ENCODE results near the gene KCNMA1. TPM values are rescaled to one million over a fixed set of nuclear protein-coding genes. Genes with fewer than 3 reads are reported as not detected.

KCNMA1 gene
- total RNA-seq, 4 donors from 2014 or later, result 4.6 to 10.5 (median 7.8) TPM

DNA sequence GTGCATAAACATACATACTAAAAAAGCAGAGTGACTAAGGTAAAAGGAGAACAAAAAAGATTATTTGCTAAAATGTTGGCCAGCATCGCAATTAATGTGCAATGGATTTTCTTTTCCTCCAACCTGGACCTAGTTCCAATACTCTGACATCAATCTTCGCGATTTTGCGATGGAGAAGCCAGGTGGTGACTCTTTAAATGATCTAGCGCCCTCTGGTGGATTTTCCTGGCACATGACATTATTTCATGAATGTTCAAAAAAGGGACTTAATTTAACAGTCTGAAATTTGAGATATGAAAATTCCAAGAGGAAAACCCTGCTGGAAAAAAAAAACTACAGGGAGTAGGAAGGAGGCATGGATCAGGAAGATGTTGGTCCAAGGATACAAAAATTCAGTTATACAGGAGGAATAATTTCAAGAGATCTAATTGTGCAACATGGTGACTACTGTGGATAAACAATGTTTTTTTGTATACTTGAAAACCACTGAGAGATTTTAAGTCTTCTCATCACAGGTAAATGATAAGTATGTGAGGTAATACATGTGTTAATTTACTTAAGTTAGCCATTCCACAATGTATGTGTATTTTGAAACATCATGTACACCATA is 4.3 kb upstream of the KCNMA1 start:
- DNase-seq (ENCODE audit: low spot score in 2 of 2), result no peak
- 0% methylated on average over 5 of the region's 5 CpGs for WGBS
- TF ChIP-seq, protein P1, sequence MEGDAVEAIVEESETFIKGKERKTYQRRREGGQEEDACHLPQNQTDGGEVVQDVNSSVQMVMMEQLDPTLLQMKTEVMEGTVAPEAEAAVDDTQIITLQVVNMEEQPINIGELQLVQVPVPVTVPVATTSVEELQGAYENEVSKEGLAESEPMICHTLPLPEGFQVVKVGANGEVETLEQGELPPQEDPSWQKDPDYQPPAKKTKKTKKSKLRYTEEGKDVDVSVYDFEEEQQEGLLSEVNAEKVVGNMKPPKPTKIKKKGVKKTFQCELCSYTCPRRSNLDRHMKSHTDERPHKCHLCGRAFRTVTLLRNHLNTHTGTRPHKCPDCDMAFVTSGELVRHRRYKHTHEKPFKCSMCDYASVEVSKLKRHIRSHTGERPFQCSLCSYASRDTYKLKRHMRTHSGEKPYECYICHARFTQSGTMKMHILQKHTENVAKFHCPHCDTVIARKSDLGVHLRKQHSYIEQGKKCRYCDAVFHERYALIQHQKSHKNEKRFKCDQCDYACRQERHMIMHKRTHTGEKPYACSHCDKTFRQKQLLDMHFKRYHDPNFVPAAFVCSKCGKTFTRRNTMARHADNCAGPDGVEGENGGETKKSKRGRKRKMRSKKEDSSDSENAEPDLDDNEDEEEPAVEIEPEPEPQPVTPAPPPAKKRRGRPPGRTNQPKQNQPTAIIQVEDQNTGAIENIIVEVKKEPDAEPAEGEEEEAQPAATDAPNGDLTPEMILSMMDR (IDR thresholded peaks at IDR 0.05), result peak; percentile 59 to 77
- no peak for TF ChIP-seq POLR2A (IDR thresholded peaks at IDR 0.05)
- no peaks in the 10 kb centered on the region for H3K36me3 ChIP-seq
- H3K4me1 ChIP-seq, result peaks cover 20% of the 10 kb centered on the region
- no peaks in the 10 kb centered on the region for H3K9me3 ChIP-seq
- H3K4me3 ChIP-seq, result no peak overlapping the region
- H3K27ac ChIP-seq, result no peak overlapping the region
- H3K27me3 ChIP-seq, result peaks cover 47% of the 10 kb centered on the region

DNA sequence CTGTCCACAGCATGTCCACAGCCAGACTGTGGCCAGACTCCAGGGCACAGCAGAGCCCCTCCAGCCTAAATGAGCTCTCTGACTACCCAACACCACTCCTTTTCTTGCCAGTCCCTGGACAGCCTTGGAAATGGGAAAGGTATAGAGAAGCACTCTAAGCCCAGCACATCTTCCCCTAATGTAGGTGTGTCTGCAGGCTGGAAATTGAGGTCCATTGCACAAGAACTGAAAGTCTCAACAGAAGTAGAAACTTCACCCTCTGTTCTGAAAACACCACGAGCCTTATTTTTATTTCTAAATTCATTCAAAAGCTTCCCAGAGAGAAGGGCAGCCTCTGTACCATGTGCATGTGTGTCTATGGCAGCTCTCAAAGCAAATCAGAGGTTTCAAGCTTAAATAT is 3.7 kb upstream of the KCNMA1 start:
- H3K4me3 ChIP-seq, result no peak overlapping the region
- WGBS, result 9% methylated on average over 1 of the region's 1 CpG
- H3K9me3 ChIP-seq, result no peaks in the 10 kb centered on the region
- TF ChIP-seq POLR2AphosphoS5 (IDR thresholded peaks at IDR 0.05) (no peak), POLR2A (IDR thresholded peaks at IDR 0.05) (no peak), EP300 (IDR thresholded peaks at IDR 0.05) (no peak)
- TF ChIP-seq, protein P1 (IDR thresholded peaks at IDR 0.05), result no peak
- H3K27me3 ChIP-seq, result peaks cover 48% of the 10 kb centered on the region
- DNase-seq (ENCODE audit: low spot score in 2 of 2), result no peak
- no peak overlapping the region for H3K27ac ChIP-seq
- H3K4me1 ChIP-seq, result peaks cover 25% of the 10 kb centered on the region
- H3K36me3 ChIP-seq, result no peaks in the 10 kb centered on the region

DNA sequence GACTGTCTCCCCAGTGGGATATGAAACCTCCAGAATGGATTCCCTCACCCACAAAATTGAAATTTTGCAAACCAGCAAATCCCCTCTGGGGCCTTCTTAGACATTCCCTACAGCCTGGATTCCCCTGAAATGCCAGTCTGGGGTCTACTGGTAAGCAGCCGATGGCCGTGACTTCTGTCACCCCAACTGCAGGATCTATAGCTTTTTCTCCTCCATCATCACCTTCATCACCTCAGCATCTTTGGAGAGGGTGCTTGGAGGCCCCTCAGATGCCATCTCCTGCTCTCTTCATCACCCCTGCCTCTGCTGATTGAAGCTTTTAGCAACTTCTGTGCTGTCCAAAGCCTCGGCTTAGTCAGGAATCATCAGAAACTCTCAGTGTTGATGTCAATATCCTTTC is 2.6 kb upstream of the KCNMA1 start:
- peaks cover 26% of the 10 kb centered on the region for H3K4me1 ChIP-seq
- DNase-seq (ENCODE audit: low spot score in 2 of 2), result no peak
- TF ChIP-seq EP300 (IDR thresholded peaks at IDR 0.05) (no peak), POLR2A (IDR thresholded peaks at IDR 0.05) (no peak), POLR2AphosphoS5 (IDR thresholded peaks at IDR 0.05) (no peak)
- TF ChIP-seq, protein P1 (IDR thresholded peaks at IDR 0.05), result no peak
- peaks cover 56% of the 10 kb centered on the region for H3K27me3 ChIP-seq
- H3K9me3 ChIP-seq, result no peaks in the 10 kb centered on the region
- 74% methylated on average over 3 of the region's 3 CpGs for WGBS
- H3K4me3 ChIP-seq, result no peak overlapping the region
- no peaks in the 10 kb centered on the region for H3K36me3 ChIP-seq
- no peak overlapping the region for H3K27ac ChIP-seq

DNA sequence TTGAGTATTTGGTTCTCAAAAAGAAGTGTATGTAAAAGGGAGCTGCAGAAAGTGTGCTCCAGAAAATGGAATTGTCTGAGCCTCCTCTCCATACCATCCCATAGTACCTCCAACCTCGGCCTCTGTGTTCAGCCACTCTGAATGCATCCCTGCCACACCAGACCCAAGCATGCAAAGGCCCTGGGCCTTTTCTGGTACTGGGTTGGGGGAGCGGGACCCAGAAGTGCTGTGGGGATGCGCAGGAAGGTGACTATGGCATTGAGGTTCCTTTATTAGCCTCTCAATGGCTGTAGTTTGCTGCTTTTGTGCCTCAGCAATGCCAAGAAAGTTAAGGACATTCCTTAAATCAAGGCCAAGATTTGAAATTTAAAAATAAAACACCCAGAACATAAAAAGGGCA is 2.1 kb upstream of the KCNMA1 start:
- Histone ChIP-seq H3K27me3 (peaks cover 60% of the 10 kb centered on the region), H3K9me3 (no peaks in the 10 kb centered on the region), H3K4me3 (no peak overlapping the region), H3K4me1 (peaks cover 26% of the 10 kb centered on the region), H3K36me3 (no peaks in the 10 kb centered on the region), H3K27ac (no peak overlapping the region)
- WGBS, result 75% methylated on average over 3 of the region's 3 CpGs
- DNase-seq (ENCODE audit: low spot score in 2 of 2), result no peak
- TF ChIP-seq POLR2A (IDR thresholded peaks at IDR 0.05) (no peak), POLR2AphosphoS5 (IDR thresholded peaks at IDR 0.05) (no peak), EP300 (IDR thresholded peaks at IDR 0.05) (no peak)
- TF ChIP-seq, protein P1 (IDR thresholded peaks at IDR 0.05), result no peak

DNA sequence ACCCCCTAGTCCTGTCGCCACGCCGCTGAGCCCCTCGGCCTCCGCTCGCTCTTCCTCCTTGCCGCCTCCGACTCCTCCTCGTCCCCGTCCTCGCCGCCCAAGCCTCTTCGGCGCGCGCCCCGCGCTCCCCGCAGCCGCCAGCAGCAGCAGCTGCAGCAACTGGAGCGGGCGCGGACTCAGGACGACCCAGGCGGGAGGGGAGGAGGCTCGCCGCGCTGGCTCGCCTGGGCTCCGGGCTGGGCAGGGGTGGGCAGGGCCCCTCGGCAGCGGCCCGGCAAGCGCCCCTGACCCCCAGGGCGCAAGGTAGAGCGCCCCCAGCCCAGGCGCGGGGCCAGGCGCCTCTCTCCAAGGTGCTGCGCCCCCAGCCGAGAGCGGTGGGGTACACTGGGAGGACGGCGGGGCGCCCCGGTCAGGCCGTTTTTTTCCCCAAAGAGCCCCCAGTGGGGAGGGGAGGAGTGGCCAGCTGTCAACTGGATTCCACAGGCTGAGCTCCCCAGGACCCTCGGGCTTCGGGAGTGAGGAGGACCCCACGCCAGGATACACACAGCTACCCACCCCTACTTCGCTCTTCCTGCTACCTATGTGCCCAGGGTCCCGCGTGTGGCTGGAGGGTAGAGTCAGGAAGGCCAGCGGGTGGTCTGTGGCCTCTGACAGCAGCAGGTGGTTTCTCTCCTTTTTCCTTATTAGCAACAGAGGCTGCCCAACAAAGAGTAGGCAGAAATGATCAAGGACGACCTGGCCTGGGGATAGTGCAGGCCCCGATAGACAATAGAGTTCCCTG is 903 bp upstream of the KCNMA1 start:
- Histone ChIP-seq H3K27ac (no peak overlapping the region), H3K4me1 (peaks cover 26% of the 10 kb centered on the region), H3K4me3 (peak overlapping the region; percentile 58), H3K27me3 (peaks cover 69% of the 10 kb centered on the region), H3K9me3 (no peaks in the 10 kb centered on the region), H3K36me3 (no peaks in the 10 kb centered on the region)
- DNase-seq (ENCODE audit: low spot score in 2 of 2), result no peak
- TF ChIP-seq, protein P1 (IDR thresholded peaks at IDR 0.05), result no peak
- TF ChIP-seq EP300 (IDR thresholded peaks at IDR 0.05) (no peak), POLR2A (IDR thresholded peaks at IDR 0.05) (no peak), POLR2AphosphoS5 (IDR thresholded peaks at IDR 0.05) (no peak)
- 49% methylated on average over 6 of the region's 56 CpGs for WGBS
